Measurements from ENCODE around the gene CES1.
"Not testable (repeated sequence)": the region's sequence is repeated elsewhere in the genome, so short reads cannot be mapped to it uniquely, and the experiment has no call there.

CES1 gene

GRCh38 chr16:55832773-55833691 is at the start of gene CES1:
TSS of gene CES1 (minus strand) at chr16:55833096. CDS start at chr16:55833055, 41 bp downstream.
- no peak for DNase-seq

- DNase-seq = no peak
Observed at GRCh38 chr16:55876854-55877253, 44.0 kb upstream of the CES1 start.

- no peak for DNase-seq
Observed at GRCh38 chr16:55875273-55875672, 42.4 kb upstream of the CES1 start, which contains the start of gene CES5A. TSS of gene CES5A (minus strand) at chr16:55875373. CDS start at chr16:55875221, 152 bp downstream.

GRCh38 chr16:55873122-55873521 is 40.2 kb upstream of the CES1 start:
- no peak for DNase-seq

GRCh38 chr16:55872130-55872529 is 39.2 kb upstream of the CES1 start:
- no peak for DNase-seq

GRCh38 chr16:55871411-55872038 is 38.6 kb upstream of the CES1 start:
- no peak for DNase-seq

GRCh38 chr16:55868980-55869379 is 36.1 kb upstream of the CES1 start:
- no peak for DNase-seq

- DNase-seq = no peak
Observed at GRCh38 chr16:55868137-55868536, 35.2 kb upstream of the CES1 start.

GRCh38 chr16:55861288-55861687 is 28.4 kb upstream of the CES1 start:
- no peak for DNase-seq

GRCh38 chr16:55857650-55858049 is 24.8 kb upstream of the CES1 start:
- DNase-seq = not testable (repeated sequence)

GRCh38 chr16:55856950-55857349 is 24.1 kb upstream of the CES1 start:
- DNase-seq = no peak

GRCh38 chr16:55853114-55853513 is 20.2 kb upstream of the CES1 start:
- DNase-seq = no peak

GRCh38 chr16:55849536-55849935 is 16.6 kb upstream of the CES1 start:
- DNase-seq = no peak

- no peak for DNase-seq
Observed at GRCh38 chr16:55846598-55847346, 13.9 kb upstream of the CES1 start.

GRCh38 chr16:55843105-55843395 is 10.2 kb upstream of the CES1 start:
- no peak for DNase-seq

GRCh38 chr16:55842369-55843104 is 9.6 kb upstream of the CES1 start:
- peak; percentile 12 for DNase-seq

- DNase-seq = no peak
Observed at GRCh38 chr16:55839115-55839514, 6.2 kb upstream of the CES1 start.

GRCh38 chr16:55836158-55836611 is 3.3 kb upstream of the CES1 start:
- no peak for DNase-seq

- DNase-seq = no peak
Observed at GRCh38 chr16:55835581-55835980, 2.7 kb upstream of the CES1 start.

- DNase-seq = not testable (repeated sequence)
Observed at GRCh38 chr16:55835173-55835572, 2.3 kb upstream of the CES1 start.

- no peak for DNase-seq
Observed at GRCh38 chr16:55834049-55834448, 1.2 kb upstream of the CES1 start.

- DNase-seq = no peak
Observed at GRCh38 chr16:55832425-55832772, 497 bp downstream of the CES1 start.
